IMR-90 (cell line): Measurements from ENCODE around the gene LRIT1. TPM values are rescaled to one million over a fixed set of nuclear protein-coding genes. Genes with fewer than 3 reads are reported as not detected.

Source experiments
- ATAC-seq: fragments of 200-7000 bp; cut with Tn5 transposase; 2 replicates; pipeline ENCODE4 v1.9.1; 2020; ENCODE audit warnings: low read depth, mild to moderate bottlenecking, moderate library complexity
- BruUV-seq: library from RNA; stranded (reverse); fragments of 400-500 nt; replicated peaks from 2 replicates; lab custom pipeline; 2021; lab: Mats Ljungman, UMichigan
- CTCF ChIA-PET: fragments of 300-600 bp; formaldehyde crosslinking; extraction: SDS; loops from one replicate; lab custom pipeline; 2021; ENCODE audit warnings: antibody characterized with exemption; lab: Yijun Ruan, JAX
- POLR2A ChIA-PET: fragments of 300-600 bp; sonication (Branson Sonifier 250); formaldehyde crosslinking; loops from one replicate; lab custom pipeline; 2022; ENCODE audit warnings: antibody characterized with exemption; ENCODE audit not compliant: unreplicated experiment; lab: Charles Lee
- DNase-seq: peaks from one replicate; pipeline ENCODE4 v3.0.0; 2013
- H2AFZ ChIP-seq: replicated peaks from 2 replicates; pipeline ENCODE3; 2013; ENCODE audit warnings: low read length, mild to moderate bottlenecking; ENCODE audit not compliant: poor library complexity
- H2AK5ac ChIP-seq: 2 replicates; pipeline ENCODE4 v1.6.1; 2013; ENCODE audit warnings: low read depth, low read length, inconsistent platforms
- H2AK9ac ChIP-seq: replicated peaks from 2 replicates; pipeline ENCODE3; 2013; ENCODE audit warnings: mild to moderate bottlenecking, low read depth, low read length, moderate library complexity; ENCODE audit not compliant: poor library complexity
- H2BK120ac ChIP-seq: 2 replicates; pipeline ENCODE4 v1.6.1; 2013; ENCODE audit warnings: low read depth, low read length, inconsistent platforms
- H2BK15ac ChIP-seq: 3 replicates; pipeline ENCODE4 v1.6.1; 2013; ENCODE audit warnings: low read depth, low read length, inconsistent platforms
- H2BK20ac ChIP-seq: 2 replicates; pipeline ENCODE4 v1.6.1; 2013; ENCODE audit warnings: low read depth, mild to moderate bottlenecking, inconsistent platforms, low read length, moderate library complexity
- H2BK5ac ChIP-seq: 2 replicates; pipeline ENCODE4 v1.6.1; 2013; ENCODE audit warnings: mild to moderate bottlenecking, low read depth, low read length, inconsistent platforms; ENCODE audit not compliant: poor library complexity, severe bottlenecking
- H3K14ac ChIP-seq: replicated peaks from 2 replicates; pipeline ENCODE4 v1.6.1; 2013; ENCODE audit warnings: low read depth, low read length, inconsistent platforms
- H3K18ac ChIP-seq: 2 replicates; pipeline ENCODE4 v1.6.1; 2013; ENCODE audit warnings: low read depth, low read length, control low read depth
- H3K23ac ChIP-seq: 2 replicates; pipeline ENCODE4 v1.6.1; 2013; ENCODE audit warnings: low read depth, low read length, inconsistent platforms
- H3K27ac ChIP-seq: 2 replicates; pipeline ENCODE4 v1.5.1; 2013; ENCODE audit warnings: mild to moderate bottlenecking, control low read depth, low read length; ENCODE audit not compliant: insufficient read depth
- H3K27me3 ChIP-seq: 2 replicates; pipeline ENCODE4 v1.6.1; 2013; ENCODE audit warnings: low read length; ENCODE audit not compliant: control insufficient read depth, insufficient read depth
- H3K36me3 ChIP-seq: 2 replicates; pipeline ENCODE4 v1.6.1; 2013; ENCODE audit warnings: low read length, mixed read lengths; ENCODE audit not compliant: control insufficient read depth, insufficient read depth
- H3K4ac ChIP-seq: 2 replicates; pipeline ENCODE4 v1.6.1; 2013; ENCODE audit warnings: low read depth, low read length, inconsistent platforms
- H3K4me1 ChIP-seq: 2 replicates; pipeline ENCODE4 v1.6.1; 2013; ENCODE audit warnings: low read length, mixed read lengths; ENCODE audit not compliant: control insufficient read depth, insufficient read depth
- H3K4me2 ChIP-seq: 2 replicates; pipeline ENCODE4 v1.6.1; 2013; ENCODE audit warnings: low read depth, mild to moderate bottlenecking, control low read depth, low read length, moderate library complexity
- H3K4me3 ChIP-seq: 2 replicates; pipeline ENCODE4 v1.5.1; 2013; ENCODE audit warnings: low read depth, mild to moderate bottlenecking, control low read depth, low read length, moderate library complexity; ENCODE audit not compliant: insufficient read depth
- H3K56ac ChIP-seq: 2 replicates; pipeline ENCODE4 v1.6.1; 2013; ENCODE audit warnings: low read length, inconsistent platforms; ENCODE audit not compliant: insufficient read depth; ENCODE audit errors: extremely low read depth
- H3K79me1 ChIP-seq, 2 experiments: 2 replicates each; pipeline ENCODE4 v1.6.1; 2013; ENCODE audit warnings: low read length in 2 of 2, inconsistent platforms in 1 of 2, low read depth in 1 of 2
- H3K9ac ChIP-seq: 2 replicates; pipeline ENCODE4 v1.6.1; 2013; ENCODE audit warnings: low read depth, low read length, control low read depth
- H3K9me1 ChIP-seq: 2 replicates; pipeline ENCODE4 v1.6.1; 2013; ENCODE audit warnings: low read length, inconsistent platforms; ENCODE audit not compliant: insufficient read depth
- H3K9me3 ChIP-seq: 2 replicates; pipeline ENCODE4 v1.6.1; 2013; ENCODE audit warnings: low read length; ENCODE audit not compliant: control insufficient read depth, insufficient read depth
- H4K20me1 ChIP-seq: 2 replicates; pipeline ENCODE4 v1.6.1; 2013; ENCODE audit warnings: low read length, inconsistent platforms; ENCODE audit not compliant: insufficient read depth
- H4K5ac ChIP-seq: 2 replicates; pipeline ENCODE4 v1.6.1; 2013; ENCODE audit warnings: mild to moderate bottlenecking, low read depth, low read length, control low read depth
- H4K8ac ChIP-seq, 2 experiments: 2 replicates each; pipeline ENCODE4 v1.6.1; 2013; ENCODE audit warnings: low read depth in 2 of 2, low read length in 2 of 2, control low read depth in 1 of 2, inconsistent platforms in 1 of 2
- H4K91ac ChIP-seq: 2 replicates; pipeline ENCODE4 v1.6.1; 2013; ENCODE audit warnings: low read depth, low read length, inconsistent platforms; ENCODE audit not compliant: insufficient read depth
- BHLHE40 ChIP-seq: fragments of 150-350 bp; IDR thresholded peaks from 2 replicates; pipeline ENCODE4 v1.6.1; 2016; ENCODE audit warnings: mild to moderate bottlenecking, low read depth, low read length
- CEBPB ChIP-seq: IDR thresholded peaks from 2 replicates; pipeline ENCODE4 v1.6.1; 2012; ENCODE audit warnings: low read depth, low read length, improper control_type of control experiment
- CHD1 ChIP-seq: IDR thresholded peaks from 2 replicates; pipeline ENCODE4 v1.6.1; 2012; ENCODE audit warnings: low read depth, low read length, improper control_type of control experiment
- CTCF ChIP-seq: conservative IDR thresholded peaks from 2 replicates; pipeline ENCODE4 v1.5.1; 2012; ENCODE audit warnings: mild to moderate bottlenecking, low read depth, low read length, improper control_type of control experiment
- ELK1 ChIP-seq: fragments of 150-350 bp; IDR thresholded peaks from 2 replicates; pipeline ENCODE4 v1.6.1; 2016; ENCODE audit warnings: low read depth, mild to moderate bottlenecking, low read length, moderate library complexity, borderline replicate concordance
- FOS ChIP-seq: fragments of 150-350 bp; IDR thresholded peaks from 2 replicates; pipeline ENCODE4 v1.6.1; 2016; ENCODE audit warnings: low read depth, low read length
- MAFK ChIP-seq: IDR thresholded peaks from 2 replicates; pipeline ENCODE4 v1.6.1; 2012; ENCODE audit warnings: low read depth, low read length, improper control_type of control experiment
- MAZ ChIP-seq: IDR thresholded peaks from 2 replicates; pipeline ENCODE4 v1.6.1; 2012; ENCODE audit warnings: low read depth, mild to moderate bottlenecking, low read length, improper control_type of control experiment, moderate library complexity, borderline replicate concordance
- MXI1 ChIP-seq: IDR thresholded peaks from 2 replicates; pipeline ENCODE4 v1.6.1; 2012; ENCODE audit warnings: low read depth, mild to moderate bottlenecking, low read length, moderate library complexity, borderline replicate concordance
- NFE2L2 ChIP-seq: fragments of 150-350 bp; IDR thresholded peaks from 2 replicates; pipeline ENCODE4 v1.6.1; 2016; ENCODE audit warnings: low read depth, mild to moderate bottlenecking, low read length
- POLR2A ChIP-seq: IDR thresholded peaks from 2 replicates; pipeline ENCODE4 v1.6.1; 2012; ENCODE audit warnings: mild to moderate bottlenecking, low read depth, low read length
- RAD21 ChIP-seq: IDR thresholded peaks from 2 replicates; pipeline ENCODE4 v1.6.1; 2012; ENCODE audit warnings: low read length, improper control_type of control experiment
- RCOR1 ChIP-seq: IDR thresholded peaks from 2 replicates; pipeline ENCODE4 v1.6.1; 2012; ENCODE audit warnings: mild to moderate bottlenecking, low read length, improper control_type of control experiment; ENCODE audit not compliant: insufficient replicate concordance
- RFX5 ChIP-seq: IDR thresholded peaks from 2 replicates; pipeline ENCODE4 v1.8.0; 2012; ENCODE audit warnings: low read depth, mild to moderate bottlenecking, low read length, moderate library complexity
- SMC3 ChIP-seq: fragments of 150-350 bp; IDR thresholded peaks from 2 replicates; pipeline ENCODE4 v1.6.1; 2016; ENCODE audit warnings: low read depth, mild to moderate bottlenecking, antibody characterized with exemption, low read length, moderate library complexity
- USF2 ChIP-seq: fragments of 150-350 bp; IDR thresholded peaks from 2 replicates; pipeline ENCODE4 v1.6.1; 2017; ENCODE audit warnings: mild to moderate bottlenecking, antibody characterized with exemption, low read length, low read depth
- WGBS, 2 experiments: methylation state at CpG; one replicate each; pipeline versions ENCODE4 v1.1.5 to v1.1.7; 2013; ENCODE audit warnings: missing lambda C conversion rate in 2 of 2; ENCODE audit not compliant: insufficient read length in 1 of 2; ENCODE audit errors: extremely low coverage in 2 of 2; 5-methylcytosine and 5-hydroxymethylcytosine counted together
- dilution Hi-C: fragments of 300-500 bp; cut with HindIII; formaldehyde crosslinking; loops from one replicate; pipeline ENCODE4 v1.14.3; 2018; ENCODE audit warnings: low sequenced_read_pairs; ENCODE audit not compliant: unreplicated experiment
- in situ Hi-C: fragments of 300-500 bp; cut with MboI; formaldehyde crosslinking; loops from 3 replicates; pipeline ENCODE4 v1.14.3; 2019; ENCODE audit warnings: low sequenced_read_pairs, inconsistent platforms, mixed read lengths
- intact Hi-C: fragments of 100-400 bp; cut with micrococcal nuclease; formaldehyde crosslinking; loops from 2 replicates; pipeline ENCODE4 v1.10.0; 2022
- polyA plus RNA-seq, 3 experiments: library from polyadenylated mRNA; depleted of rRNA; stranded (reverse); fragments of >200 nt; gene quantifications; 2 replicates each; pipeline ENCODE4 v1.2.3, GENCODE V29; 2012; ENCODE audit warnings: low replicate concordance in 1 of 3
- total RNA-seq: library from RNA; depleted of rRNA; stranded (reverse); fragments of >200 nt; gene quantifications from 2 replicates; pipeline ENCODE4 v1.2.3, GENCODE V29; 2012

Gene LRIT1
- total and polyA plus RNA-seq, 2 of the 4 experiments (the other 2 are of a cell fraction) = not detected

GRCh38 chr10:84208023-84208422, 33.3 kb downstream of the LRIT1 start:
- DNase-seq (no peak), ATAC-seq (no peak)
- dilution Hi-C loops (no loop called here), intact Hi-C loops (loop anchor here (5.0 kb wide), 1 partner anchor 61 kb away; no protein-coding TSS in a partner anchor), in situ Hi-C loops (no loop called here)
- H4K5ac ChIP-seq = no peak overlapping the region
- no peak overlapping the region for H3K4me3 ChIP-seq
- H3K4me1 ChIP-seq = no peaks in the 10 kb centered on the region
- H2AFZ ChIP-seq = no peak overlapping the region
- no peaks in the 10 kb centered on the region for H3K79me1 ChIP-seq
- ChIA-PET CTCF (no interaction called here), POLR2A (no interaction called here)
- H2BK20ac ChIP-seq = no peak overlapping the region
- H3K23ac ChIP-seq = no peak overlapping the region
- WGBS, 2 experiments = 64% methylated on average over 3 of the region's 10 CpGs; no CpG with 5 or more reads in 1 of the 2 experiments
- H3K9ac ChIP-seq = no peak overlapping the region
- H4K91ac ChIP-seq = no peak overlapping the region
- H2BK5ac ChIP-seq = no peak overlapping the region
- TF ChIP-seq MAZ (no peak), BHLHE40 (no peak), RFX5 (no peak), FOS (no peak), RAD21 (no peak), RCOR1 (no peak), CTCF (no peak), CHD1 (no peak), CEBPB (no peak), MAFK (no peak), USF2 (no peak), NFE2L2 (no peak), SMC3 (no peak), POLR2A (no peak), ELK1 (no peak), MXI1 (no peak)
- no peaks in the 10 kb centered on the region for H3K9me3 ChIP-seq
- H2BK120ac ChIP-seq = no peak overlapping the region
- peaks cover 5% of the 10 kb centered on the region for H3K27me3 ChIP-seq
- H3K4ac ChIP-seq = no peak overlapping the region
- no peak overlapping the region for H2AK5ac ChIP-seq
- no peak overlapping the region for H4K8ac ChIP-seq
- no TSS peak for BruUV-seq
- H3K56ac ChIP-seq = no peak overlapping the region
- no peak overlapping the region for H2AK9ac ChIP-seq
- H3K27ac ChIP-seq = no peak overlapping the region
- H2BK15ac ChIP-seq = no peak overlapping the region
- H3K9me1 ChIP-seq = no peaks in the 10 kb centered on the region
- H3K14ac ChIP-seq = no peak overlapping the region
- no peaks in the 10 kb centered on the region for H3K36me3 ChIP-seq
- no peak overlapping the region for H3K4me2 ChIP-seq
- H3K18ac ChIP-seq = no peak overlapping the region
- no peaks in the 10 kb centered on the region for H4K20me1 ChIP-seq
